ENCODE data around the gene FOXP3.

Gene FOXP3

GRCh38 chrX:49214996-49215526 is 49.4 kb downstream of the FOXP3 start:
- no peak for DNase-seq (ENCODE audit: low read depth)

GRCh38 chrX:49214416-49214815 is 50.1 kb downstream of the FOXP3 start:
- no peak for DNase-seq (ENCODE audit: low read depth)

GRCh38 chrX:49212861-49213260 is 51.6 kb downstream of the FOXP3 start:
- no peak for DNase-seq (ENCODE audit: low read depth)

DNA sequence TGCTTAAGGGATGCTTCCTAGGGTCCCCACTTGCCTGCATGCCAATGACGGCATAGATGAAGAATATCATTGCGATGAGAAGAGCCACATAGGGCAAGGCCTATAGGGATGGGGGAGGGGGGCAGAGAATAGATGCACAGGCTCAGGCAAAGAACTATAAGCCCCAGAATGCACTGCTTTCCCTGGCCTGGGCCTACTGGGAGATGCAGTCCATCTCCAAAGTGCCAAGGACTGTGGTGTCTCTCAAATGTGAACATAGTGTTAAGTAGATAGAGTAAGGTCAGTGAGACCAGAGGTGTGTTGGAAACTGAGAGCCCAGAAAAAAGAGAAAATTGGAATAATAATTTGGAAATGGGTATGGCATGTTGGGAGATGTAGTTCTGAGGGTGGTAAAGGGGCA is 52.3 kb downstream of the FOXP3 start:
- no peak for DNase-seq (ENCODE audit: low read depth)

- DNase-seq (ENCODE audit: low read depth): no peak
Observed at GRCh38 chrX:49211074-49211473, 53.4 kb downstream of the FOXP3 start.

DNA sequence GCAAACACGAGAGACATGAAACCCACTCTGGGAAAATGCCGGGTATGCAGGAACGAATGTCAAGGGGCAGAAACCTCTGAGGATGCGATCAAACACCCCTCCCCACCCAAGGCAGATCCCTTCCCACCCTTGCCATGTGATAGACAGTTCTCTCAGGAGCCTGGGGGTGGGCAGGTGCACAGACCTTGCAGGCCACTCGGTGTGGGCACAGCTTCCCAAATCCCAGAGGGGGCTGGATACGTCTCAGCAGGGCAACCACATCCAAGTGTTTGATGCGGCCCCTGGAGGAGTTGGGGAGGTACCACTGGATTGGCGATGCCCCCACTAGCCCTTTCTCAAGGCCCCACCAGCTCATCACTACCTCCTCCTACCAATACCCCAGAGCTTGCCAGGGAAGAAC is 54.1 kb downstream of the FOXP3 start:
- DNase-seq (ENCODE audit: low read depth): no peak

GRCh38 chrX:49209434-49210251 is 54.9 kb downstream of the FOXP3 start:
- no peak for DNase-seq (ENCODE audit: low read depth)

DNA sequence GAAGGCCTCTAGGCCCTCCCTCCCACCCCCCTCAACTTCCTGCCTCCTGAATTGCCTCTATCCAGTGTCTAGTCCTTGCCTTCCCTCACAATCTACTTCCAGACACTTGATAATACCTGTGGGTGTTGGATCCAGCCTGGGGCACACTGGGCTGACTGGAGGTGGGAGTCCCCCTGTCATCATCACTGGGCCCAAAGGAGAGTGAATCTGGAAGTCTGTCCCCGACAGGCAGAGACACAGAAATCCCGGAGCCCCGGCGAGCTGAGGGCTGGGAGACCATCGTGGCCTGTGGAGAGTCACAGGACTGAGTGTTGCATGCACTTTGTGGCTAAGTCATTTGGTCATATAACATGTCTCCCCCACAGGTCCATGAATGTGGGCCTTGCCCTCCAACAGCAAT is 56.1 kb downstream of the FOXP3 start:
- DNase-seq (ENCODE audit: low read depth): no peak

GRCh38 chrX:49206543-49206942 is 58.0 kb downstream of the FOXP3 start:
- no peak for DNase-seq (ENCODE audit: low read depth)

DNA sequence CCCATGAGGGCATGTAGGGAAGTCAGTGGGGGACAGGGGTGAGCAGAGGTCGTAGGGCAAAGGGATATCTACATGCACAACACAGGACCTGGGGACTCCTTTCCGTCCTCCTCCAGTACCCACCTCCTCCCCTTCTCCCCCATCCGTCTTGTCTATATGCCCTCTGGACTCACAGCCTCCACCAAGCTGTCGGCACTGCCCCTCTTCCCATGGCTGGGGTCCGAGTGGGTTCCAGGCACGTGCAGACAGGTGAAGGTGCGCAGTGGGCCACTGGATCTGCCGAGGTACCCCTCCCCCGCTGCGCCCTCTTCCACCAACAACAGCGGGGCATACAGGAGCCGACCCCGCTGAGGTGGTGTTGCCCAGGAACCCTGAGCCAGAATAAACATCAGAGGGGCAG is 59.1 kb downstream of the FOXP3 start:
- no peak for DNase-seq (ENCODE audit: low read depth)

- no peak for DNase-seq (ENCODE audit: low read depth)
Observed at GRCh38 chrX:49204709-49205108, 59.8 kb downstream of the FOXP3 start.

DNA sequence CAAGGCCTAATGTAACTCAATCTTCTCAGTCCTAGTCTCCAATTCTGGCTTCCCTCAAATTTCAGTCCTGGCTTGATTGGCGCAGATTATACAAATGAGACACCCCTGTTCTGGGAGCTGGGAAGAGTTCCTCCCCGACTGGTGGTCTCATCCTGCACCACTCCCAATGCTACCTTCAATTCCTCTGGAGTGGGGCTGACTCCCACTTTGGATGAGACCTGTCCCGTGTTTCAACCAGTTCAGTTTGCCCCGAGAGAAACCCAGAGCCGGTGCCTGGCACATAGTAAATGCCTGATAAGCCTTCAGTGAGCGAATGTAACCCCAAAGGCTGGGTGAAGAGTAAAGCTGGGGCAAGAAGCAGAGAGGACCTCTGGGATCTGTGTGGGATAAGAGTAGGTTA is 60.5 kb downstream of the FOXP3 start:
- DNase-seq (ENCODE audit: low read depth): no peak

GRCh38 chrX:49203536-49203935 is 61.0 kb downstream of the FOXP3 start:
- no peak for DNase-seq (ENCODE audit: low read depth)

- no peak for DNase-seq (ENCODE audit: low read depth)
Observed at GRCh38 chrX:49202022-49202421, 62.5 kb downstream of the FOXP3 start.

Data from HS-27A (cell line).